IMR-90 (cell line): ENCODE data around the gene PAX5. TPM values are rescaled to one million over a fixed set of nuclear protein-coding genes. Genes with fewer than 3 reads are reported as not detected.

Experiments used
- ATAC-seq: fragments of 200-7000 bp; cut with Tn5 transposase; 2 replicates; pipeline ENCODE4 v1.9.1; 2020; ENCODE audit warnings: low read depth, mild to moderate bottlenecking, moderate library complexity
- BruUV-seq: library from RNA; stranded (reverse); fragments of 400-500 nt; replicated peaks from 2 replicates; lab custom pipeline; 2021; lab: Mats Ljungman, UMichigan
- CTCF ChIA-PET: fragments of 300-600 bp; formaldehyde crosslinking; extraction: SDS; loops from one replicate; lab custom pipeline; 2021; ENCODE audit warnings: antibody characterized with exemption; lab: Yijun Ruan, JAX
- POLR2A ChIA-PET: fragments of 300-600 bp; sonication (Branson Sonifier 250); formaldehyde crosslinking; loops from one replicate; lab custom pipeline; 2022; ENCODE audit warnings: antibody characterized with exemption; ENCODE audit not compliant: unreplicated experiment; lab: Charles Lee
- DNase-seq: peaks from one replicate; pipeline ENCODE4 v3.0.0; 2013
- H2AFZ ChIP-seq: replicated peaks from 2 replicates; pipeline ENCODE3; 2013; ENCODE audit warnings: low read length, mild to moderate bottlenecking; ENCODE audit not compliant: poor library complexity
- H2AK5ac ChIP-seq: 2 replicates; pipeline ENCODE4 v1.6.1; 2013; ENCODE audit warnings: low read depth, low read length, inconsistent platforms
- H2AK9ac ChIP-seq: replicated peaks from 2 replicates; pipeline ENCODE3; 2013; ENCODE audit warnings: mild to moderate bottlenecking, low read depth, low read length, moderate library complexity; ENCODE audit not compliant: poor library complexity
- H2BK120ac ChIP-seq: 2 replicates; pipeline ENCODE4 v1.6.1; 2013; ENCODE audit warnings: low read depth, low read length, inconsistent platforms
- H2BK15ac ChIP-seq: 3 replicates; pipeline ENCODE4 v1.6.1; 2013; ENCODE audit warnings: low read depth, low read length, inconsistent platforms
- H2BK20ac ChIP-seq: 2 replicates; pipeline ENCODE4 v1.6.1; 2013; ENCODE audit warnings: low read depth, mild to moderate bottlenecking, inconsistent platforms, low read length, moderate library complexity
- H2BK5ac ChIP-seq: 2 replicates; pipeline ENCODE4 v1.6.1; 2013; ENCODE audit warnings: mild to moderate bottlenecking, low read depth, low read length, inconsistent platforms; ENCODE audit not compliant: poor library complexity, severe bottlenecking
- H3K14ac ChIP-seq: replicated peaks from 2 replicates; pipeline ENCODE4 v1.6.1; 2013; ENCODE audit warnings: low read depth, low read length, inconsistent platforms
- H3K18ac ChIP-seq: 2 replicates; pipeline ENCODE4 v1.6.1; 2013; ENCODE audit warnings: low read depth, low read length, control low read depth
- H3K23ac ChIP-seq: 2 replicates; pipeline ENCODE4 v1.6.1; 2013; ENCODE audit warnings: low read depth, low read length, inconsistent platforms
- H3K27ac ChIP-seq: 2 replicates; pipeline ENCODE4 v1.5.1; 2013; ENCODE audit warnings: mild to moderate bottlenecking, control low read depth, low read length; ENCODE audit not compliant: insufficient read depth
- H3K27me3 ChIP-seq: 2 replicates; pipeline ENCODE4 v1.6.1; 2013; ENCODE audit warnings: low read length; ENCODE audit not compliant: control insufficient read depth, insufficient read depth
- H3K36me3 ChIP-seq: 2 replicates; pipeline ENCODE4 v1.6.1; 2013; ENCODE audit warnings: low read length, mixed read lengths; ENCODE audit not compliant: control insufficient read depth, insufficient read depth
- H3K4ac ChIP-seq: 2 replicates; pipeline ENCODE4 v1.6.1; 2013; ENCODE audit warnings: low read depth, low read length, inconsistent platforms
- H3K4me1 ChIP-seq: 2 replicates; pipeline ENCODE4 v1.6.1; 2013; ENCODE audit warnings: low read length, mixed read lengths; ENCODE audit not compliant: control insufficient read depth, insufficient read depth
- H3K4me2 ChIP-seq: 2 replicates; pipeline ENCODE4 v1.6.1; 2013; ENCODE audit warnings: low read depth, mild to moderate bottlenecking, control low read depth, low read length, moderate library complexity
- H3K4me3 ChIP-seq: 2 replicates; pipeline ENCODE4 v1.5.1; 2013; ENCODE audit warnings: low read depth, mild to moderate bottlenecking, control low read depth, low read length, moderate library complexity; ENCODE audit not compliant: insufficient read depth
- H3K56ac ChIP-seq: 2 replicates; pipeline ENCODE4 v1.6.1; 2013; ENCODE audit warnings: low read length, inconsistent platforms; ENCODE audit not compliant: insufficient read depth; ENCODE audit errors: extremely low read depth
- H3K79me1 ChIP-seq, 2 experiments: 2 replicates each; pipeline ENCODE4 v1.6.1; 2013; ENCODE audit warnings: low read length in 2 of 2, inconsistent platforms in 1 of 2, low read depth in 1 of 2
- H3K9ac ChIP-seq: 2 replicates; pipeline ENCODE4 v1.6.1; 2013; ENCODE audit warnings: low read depth, low read length, control low read depth
- H3K9me1 ChIP-seq: 2 replicates; pipeline ENCODE4 v1.6.1; 2013; ENCODE audit warnings: low read length, inconsistent platforms; ENCODE audit not compliant: insufficient read depth
- H3K9me3 ChIP-seq: 2 replicates; pipeline ENCODE4 v1.6.1; 2013; ENCODE audit warnings: low read length; ENCODE audit not compliant: control insufficient read depth, insufficient read depth
- H4K20me1 ChIP-seq: 2 replicates; pipeline ENCODE4 v1.6.1; 2013; ENCODE audit warnings: low read length, inconsistent platforms; ENCODE audit not compliant: insufficient read depth
- H4K5ac ChIP-seq: 2 replicates; pipeline ENCODE4 v1.6.1; 2013; ENCODE audit warnings: mild to moderate bottlenecking, low read depth, low read length, control low read depth
- H4K8ac ChIP-seq, 2 experiments: 2 replicates each; pipeline ENCODE4 v1.6.1; 2013; ENCODE audit warnings: low read depth in 2 of 2, low read length in 2 of 2, control low read depth in 1 of 2, inconsistent platforms in 1 of 2
- H4K91ac ChIP-seq: 2 replicates; pipeline ENCODE4 v1.6.1; 2013; ENCODE audit warnings: low read depth, low read length, inconsistent platforms; ENCODE audit not compliant: insufficient read depth
- FOS ChIP-seq: fragments of 150-350 bp; IDR thresholded peaks from 2 replicates; pipeline ENCODE4 v1.6.1; 2016; ENCODE audit warnings: low read depth, low read length
- RCOR1 ChIP-seq: IDR thresholded peaks from 2 replicates; pipeline ENCODE4 v1.6.1; 2012; ENCODE audit warnings: mild to moderate bottlenecking, low read length, improper control_type of control experiment; ENCODE audit not compliant: insufficient replicate concordance
- WGBS, 2 experiments: methylation state at CpG; one replicate each; pipeline versions ENCODE4 v1.1.5 to v1.1.7; 2013; ENCODE audit warnings: missing lambda C conversion rate in 2 of 2; ENCODE audit not compliant: insufficient read length in 1 of 2; ENCODE audit errors: extremely low coverage in 2 of 2; 5-methylcytosine and 5-hydroxymethylcytosine counted together
- dilution Hi-C: fragments of 300-500 bp; cut with HindIII; formaldehyde crosslinking; loops from one replicate; pipeline ENCODE4 v1.14.3; 2018; ENCODE audit warnings: low sequenced_read_pairs; ENCODE audit not compliant: unreplicated experiment
- in situ Hi-C: fragments of 300-500 bp; cut with MboI; formaldehyde crosslinking; loops from 3 replicates; pipeline ENCODE4 v1.14.3; 2019; ENCODE audit warnings: low sequenced_read_pairs, inconsistent platforms, mixed read lengths
- intact Hi-C: fragments of 100-400 bp; cut with micrococcal nuclease; formaldehyde crosslinking; loops from 2 replicates; pipeline ENCODE4 v1.10.0; 2022
- polyA plus RNA-seq, 3 experiments: library from polyadenylated mRNA; depleted of rRNA; stranded (reverse); fragments of >200 nt; gene quantifications; 2 replicates each; pipeline ENCODE4 v1.2.3, GENCODE V29; 2012; ENCODE audit warnings: low replicate concordance in 1 of 3
- total RNA-seq: library from RNA; depleted of rRNA; stranded (reverse); fragments of >200 nt; gene quantifications from 2 replicates; pipeline ENCODE4 v1.2.3, GENCODE V29; 2012

PAX5 gene
- total and polyA plus RNA-seq, 2 of the 4 experiments (the other 2 are of a cell fraction), result not detected

- dilution Hi-C loops, result no loop called here
- peaks cover 3% of the 10 kb centered on the region; the same call in 1 of the 2 replicates for H3K9me1 ChIP-seq
- no peak overlapping the region for H3K27ac ChIP-seq
- no peak overlapping the region for H2AK5ac ChIP-seq
- WGBS, 2 experiments, result 0% methylated on average over 1 of the region's 8 CpGs; no CpG with 5 or more reads in 1 of the 2 experiments
- POLR2A ChIA-PET, result no interaction called here
- H4K20me1 ChIP-seq, result no peaks in the 10 kb centered on the region
- no peak overlapping the region for H4K5ac ChIP-seq
- H2BK120ac ChIP-seq, result no peak overlapping the region
- no peaks in the 10 kb centered on the region for H3K79me1 ChIP-seq
- intact Hi-C loops, result no loop called here
- no peak overlapping the region for H3K14ac ChIP-seq
- no peak overlapping the region for H3K9ac ChIP-seq
- DNase-seq, result no peak
- no peak overlapping the region for H2AFZ ChIP-seq
- no peak overlapping the region for H3K56ac ChIP-seq
- H3K4me3 ChIP-seq, result no peak overlapping the region
- H3K4me2 ChIP-seq, result no peak overlapping the region
- H3K36me3 ChIP-seq, result no peaks in the 10 kb centered on the region
- in situ Hi-C loops, result no loop called here
- H3K4me1 ChIP-seq, result no peaks in the 10 kb centered on the region
- no peak overlapping the region for H3K23ac ChIP-seq
- H2BK15ac ChIP-seq, result no peak overlapping the region
- no peak overlapping the region for H2AK9ac ChIP-seq
- H3K9me3 ChIP-seq, result no peaks in the 10 kb centered on the region
- no peak overlapping the region for H4K91ac ChIP-seq
- H3K18ac ChIP-seq, result no peak overlapping the region
- peaks cover 52% of the 10 kb centered on the region for H3K27me3 ChIP-seq
- H2BK5ac ChIP-seq, result no peak overlapping the region
- no peak overlapping the region for H2BK20ac ChIP-seq
- H4K8ac ChIP-seq, result no peak overlapping the region
- CTCF ChIA-PET, result no interaction called here
- TF ChIP-seq FOS (no peak), RCOR1 (no peak)
- no TSS peak for BruUV-seq
- ATAC-seq, result no peak
- no peak overlapping the region for H3K4ac ChIP-seq
Observed at GRCh38 chr9:36846621-36847020, 187.4 kb downstream of the PAX5 start.
